ENCODE data around the gene CFAP57.

CFAP57 gene

DNA sequence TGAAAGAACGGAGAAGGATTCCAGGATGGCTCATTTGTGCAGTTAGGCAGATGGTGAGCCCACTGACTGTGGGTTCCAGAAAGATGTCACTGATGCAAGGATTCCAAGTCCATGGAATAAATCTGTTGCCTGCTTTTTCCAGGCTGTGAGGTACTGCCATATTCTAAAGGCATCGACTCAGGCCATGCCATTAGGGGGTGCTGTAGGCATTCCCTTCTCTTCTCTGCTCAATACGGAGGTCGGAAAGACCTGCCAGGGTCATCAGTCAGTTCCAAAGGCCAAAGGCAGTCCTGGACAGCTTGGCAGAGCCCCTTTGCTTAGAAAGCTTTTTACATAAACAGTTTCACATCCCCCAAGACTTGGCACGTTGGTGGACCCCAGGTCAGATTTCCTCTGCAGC lies 66.0 kb downstream of the CFAP57 start:
- TF ChIP-seq, protein P1, sequence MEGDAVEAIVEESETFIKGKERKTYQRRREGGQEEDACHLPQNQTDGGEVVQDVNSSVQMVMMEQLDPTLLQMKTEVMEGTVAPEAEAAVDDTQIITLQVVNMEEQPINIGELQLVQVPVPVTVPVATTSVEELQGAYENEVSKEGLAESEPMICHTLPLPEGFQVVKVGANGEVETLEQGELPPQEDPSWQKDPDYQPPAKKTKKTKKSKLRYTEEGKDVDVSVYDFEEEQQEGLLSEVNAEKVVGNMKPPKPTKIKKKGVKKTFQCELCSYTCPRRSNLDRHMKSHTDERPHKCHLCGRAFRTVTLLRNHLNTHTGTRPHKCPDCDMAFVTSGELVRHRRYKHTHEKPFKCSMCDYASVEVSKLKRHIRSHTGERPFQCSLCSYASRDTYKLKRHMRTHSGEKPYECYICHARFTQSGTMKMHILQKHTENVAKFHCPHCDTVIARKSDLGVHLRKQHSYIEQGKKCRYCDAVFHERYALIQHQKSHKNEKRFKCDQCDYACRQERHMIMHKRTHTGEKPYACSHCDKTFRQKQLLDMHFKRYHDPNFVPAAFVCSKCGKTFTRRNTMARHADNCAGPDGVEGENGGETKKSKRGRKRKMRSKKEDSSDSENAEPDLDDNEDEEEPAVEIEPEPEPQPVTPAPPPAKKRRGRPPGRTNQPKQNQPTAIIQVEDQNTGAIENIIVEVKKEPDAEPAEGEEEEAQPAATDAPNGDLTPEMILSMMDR (conservative IDR thresholded peaks at IDR 0.05; ENCODE audit: control insufficient read depth, insufficient read depth, low read depth, low read length), result peak; percentile 89
- H3K4me3 ChIP-seq (ENCODE audit: control insufficient read depth, low read depth, low read length), result no peak overlapping the region
- DNase-seq (ENCODE audit: low read depth), result peak; percentile 76

DNA sequence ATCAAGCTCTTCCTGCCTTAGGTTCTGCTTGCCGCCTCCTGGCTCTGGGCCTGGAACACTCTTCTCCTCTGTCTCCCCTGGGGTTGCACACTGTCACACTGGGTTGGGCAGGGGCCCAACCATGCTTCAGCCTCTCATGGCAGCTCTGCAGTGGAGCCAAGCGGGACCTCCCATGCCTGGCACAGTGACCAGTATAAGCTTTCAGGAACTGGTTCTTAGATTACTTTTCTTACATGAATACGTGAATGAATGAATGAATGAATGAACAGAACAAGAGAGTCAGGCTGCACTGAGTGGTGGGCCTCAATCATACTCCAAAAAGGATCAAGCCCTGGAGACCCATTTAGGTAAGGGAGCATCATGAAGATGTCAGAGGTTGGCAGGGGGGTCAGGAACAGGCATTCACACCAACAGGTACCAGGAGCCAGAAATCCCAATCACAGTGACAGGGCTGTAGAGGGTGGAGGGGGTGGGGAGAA lies 66.9 kb downstream of the CFAP57 start:
- DNase-seq (ENCODE audit: low read depth), result no peak
- TF ChIP-seq, protein P1 (conservative IDR thresholded peaks at IDR 0.05; ENCODE audit: control insufficient read depth, insufficient read depth, low read depth, low read length), result no peak
- H3K4me3 ChIP-seq (ENCODE audit: control insufficient read depth, low read depth, low read length), result no peak overlapping the region

DNA sequence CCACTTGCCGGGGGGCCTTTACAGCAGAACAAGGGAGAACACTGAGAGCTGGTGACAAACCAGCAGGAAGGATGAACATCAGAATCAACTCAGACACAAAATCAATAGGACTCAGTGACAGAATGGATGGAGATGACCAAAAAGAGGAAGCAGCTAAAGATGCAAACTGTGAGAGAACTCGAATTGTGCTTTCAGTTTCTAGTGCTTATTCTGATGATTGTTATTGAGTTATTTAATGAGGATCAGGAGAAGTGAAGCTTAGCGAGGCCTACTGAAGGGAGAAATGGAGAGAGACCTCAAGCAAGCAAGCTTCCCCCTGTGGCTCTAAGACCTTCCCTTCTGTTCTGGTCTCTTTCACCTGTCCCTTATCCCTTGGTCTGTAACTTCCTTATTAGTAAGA lies 67.4 kb downstream of the CFAP57 start:
- no peak for DNase-seq (ENCODE audit: low read depth)
- TF ChIP-seq, protein P1 (conservative IDR thresholded peaks at IDR 0.05; ENCODE audit: control insufficient read depth, insufficient read depth, low read depth, low read length), result no peak
- H3K4me3 ChIP-seq (ENCODE audit: control insufficient read depth, low read depth, low read length), result no peak overlapping the region

DNA sequence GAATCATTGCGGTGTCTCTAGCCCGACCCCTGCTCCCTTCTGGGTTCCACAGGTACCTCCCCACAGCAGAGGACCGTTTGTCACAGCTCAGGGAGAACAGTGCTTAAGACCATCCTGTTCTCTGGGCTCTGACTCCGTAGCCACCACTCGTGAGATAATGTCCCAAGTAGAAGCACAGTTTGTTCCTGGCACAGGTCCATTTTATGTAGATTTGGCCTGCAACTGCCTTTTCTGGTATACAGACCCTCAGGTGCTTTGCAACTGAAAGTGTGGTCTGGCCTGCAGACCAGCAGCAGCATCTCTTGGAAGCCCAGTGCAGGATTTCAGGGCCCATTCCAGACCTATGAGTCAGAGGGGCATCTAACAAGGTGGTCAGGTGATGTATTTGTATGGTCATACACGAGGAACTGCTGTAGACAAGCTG lies 69.3 kb downstream of the CFAP57 start:
- DNase-seq (ENCODE audit: low read depth), result peak; percentile 27
- TF ChIP-seq, protein P1 (conservative IDR thresholded peaks at IDR 0.05; ENCODE audit: control insufficient read depth, insufficient read depth, low read depth, low read length), result no peak
- H3K4me3 ChIP-seq (ENCODE audit: control insufficient read depth, low read depth, low read length), result no peak overlapping the region

DNA sequence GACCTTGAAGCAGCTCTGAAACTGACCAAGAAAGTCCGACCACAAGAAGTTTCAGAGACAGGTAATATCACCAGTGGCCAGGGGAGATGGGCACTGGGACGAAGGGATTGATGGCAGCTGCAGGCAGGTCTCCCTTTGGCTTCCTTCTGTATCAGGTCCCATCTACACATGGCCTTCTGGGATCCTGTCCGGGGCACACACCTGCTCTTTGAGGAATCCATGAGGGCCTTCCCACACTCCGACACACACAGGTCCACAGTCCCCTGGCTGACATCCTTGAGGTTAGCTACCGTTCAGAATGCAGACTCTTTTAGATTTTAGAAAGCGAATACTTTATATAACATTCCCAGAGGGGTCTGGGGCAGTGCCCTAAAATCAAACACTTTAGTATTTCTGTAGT lies 71.2 kb downstream of the CFAP57 start:
- no peak for DNase-seq (ENCODE audit: low read depth)
- TF ChIP-seq, protein P1 (conservative IDR thresholded peaks at IDR 0.05; ENCODE audit: control insufficient read depth, insufficient read depth, low read depth, low read length), result no peak
- H3K4me3 ChIP-seq (ENCODE audit: control insufficient read depth, low read depth, low read length), result no peak overlapping the region

DNA sequence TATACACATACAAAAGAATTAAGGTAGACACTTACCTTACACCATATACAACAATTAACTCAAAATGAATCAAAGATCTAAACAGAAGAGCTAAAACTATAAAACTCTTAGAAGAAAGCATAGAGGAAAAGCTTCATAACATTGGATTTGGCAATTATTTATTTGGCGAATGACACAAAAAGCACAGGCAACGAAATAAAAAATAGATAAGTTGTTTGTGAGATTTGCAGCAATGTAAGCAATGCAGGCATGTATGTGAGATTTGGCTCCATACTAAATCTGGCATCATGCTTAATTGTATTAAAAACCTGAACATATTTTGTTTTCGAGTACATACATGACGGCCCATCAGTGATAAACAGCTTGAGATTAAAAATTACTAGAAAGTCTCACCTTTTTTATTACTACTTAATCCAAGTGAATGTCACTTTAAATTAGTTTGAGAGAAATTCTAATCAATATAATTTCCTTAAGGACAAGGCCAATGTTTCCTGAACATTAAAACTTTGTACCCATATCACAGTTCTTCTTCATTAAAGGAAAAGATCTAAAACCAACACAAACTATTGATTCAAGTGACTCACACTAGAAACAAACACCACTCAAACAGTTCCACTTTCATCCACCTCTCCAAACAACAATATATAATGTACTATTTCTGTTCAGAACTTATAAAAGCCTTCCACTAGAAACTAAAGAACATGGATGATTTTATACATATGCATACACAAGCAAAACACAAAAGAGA lies 74.5 kb downstream of the CFAP57 start:
- DNase-seq (ENCODE audit: low read depth), result no peak
- no peak overlapping the region for H3K4me3 ChIP-seq (ENCODE audit: control insufficient read depth, low read depth, low read length)
- TF ChIP-seq, protein P1 (conservative IDR thresholded peaks at IDR 0.05; ENCODE audit: control insufficient read depth, insufficient read depth, low read depth, low read length), result no peak

Measured in fibroblast of mammary gland (primary cell).